ENCODE measurements around the gene CD300H.
"Not testable (repeated sequence)": the region's sequence is repeated elsewhere in the genome, so short reads cannot be mapped to it uniquely, and the experiment has no call there.

CD300H gene

DNA sequence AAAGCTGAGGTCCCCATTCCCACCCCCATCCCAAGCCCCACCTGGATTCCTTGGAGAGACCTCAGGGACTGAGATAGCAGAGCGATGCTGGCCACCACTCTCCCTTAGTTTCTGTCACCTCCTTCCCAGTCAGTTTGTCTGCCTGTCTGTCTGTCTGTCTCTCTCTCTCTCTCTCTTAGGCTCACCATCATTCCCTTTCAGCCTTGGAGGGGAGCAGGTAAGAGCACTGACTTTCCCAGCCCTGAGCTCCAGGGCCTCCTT, 41.9 kb downstream of the CD300H start:
- DNase-seq, result no peak

DNA sequence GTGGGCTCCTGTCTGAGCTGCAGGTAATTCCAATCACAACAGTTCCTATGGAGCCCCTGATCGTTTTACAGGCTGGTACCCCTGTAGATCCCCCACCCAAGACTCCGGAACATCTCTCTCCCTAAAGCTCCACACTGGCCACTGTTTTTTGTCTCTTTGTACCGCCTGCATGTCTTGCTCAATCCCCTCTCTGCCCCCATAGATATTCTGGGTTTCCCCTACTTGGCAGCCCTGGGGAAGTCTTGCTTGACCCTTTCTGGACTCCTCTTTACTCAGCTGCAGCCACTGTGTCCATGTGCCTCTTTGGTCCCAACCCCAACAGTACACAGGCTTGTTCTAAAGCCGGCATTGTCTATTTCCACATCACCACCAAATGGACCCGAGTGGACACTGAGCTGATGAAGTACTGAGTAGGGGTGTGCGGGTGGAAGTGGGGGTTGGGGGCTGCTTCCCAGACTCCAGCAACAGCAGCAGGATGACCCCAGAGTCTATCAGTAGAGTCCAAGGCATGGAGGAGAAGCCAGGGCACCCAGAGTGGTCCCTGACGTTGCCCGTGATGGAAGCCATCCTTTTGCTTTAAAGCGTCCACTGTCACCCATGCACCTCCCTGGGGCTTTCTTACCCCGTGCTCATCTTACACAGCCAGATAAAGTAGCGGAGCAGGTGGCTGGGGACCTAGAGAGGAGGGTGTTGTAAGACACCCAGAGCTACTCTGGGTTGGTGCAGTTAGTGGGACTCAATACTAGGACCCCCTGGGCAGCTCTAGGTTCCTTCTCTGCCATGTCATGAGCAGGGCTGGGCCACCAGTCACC, 42.5 kb downstream of the CD300H start:
- no peak for DNase-seq

DNA sequence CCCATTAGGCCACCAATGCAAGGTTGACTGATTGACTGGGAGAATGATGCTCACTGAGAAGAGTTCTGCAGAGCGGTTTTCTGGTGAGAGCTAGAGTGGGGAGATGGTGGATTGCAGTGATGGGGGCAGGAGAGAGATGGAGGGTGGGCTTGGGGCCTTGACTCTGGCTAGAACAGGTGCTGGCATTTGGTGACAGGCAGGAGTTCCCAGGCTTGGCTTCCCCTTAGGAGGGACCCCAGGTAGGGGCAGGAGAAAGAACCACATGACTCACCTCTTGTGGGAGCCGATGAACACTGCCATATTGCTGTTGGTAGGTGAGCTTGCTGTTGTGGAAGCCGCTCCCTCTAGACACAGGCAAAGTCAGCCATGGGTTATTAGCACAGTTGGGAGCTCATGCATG, 44.0 kb downstream of the CD300H start:
- no peak for DNase-seq

DNA sequence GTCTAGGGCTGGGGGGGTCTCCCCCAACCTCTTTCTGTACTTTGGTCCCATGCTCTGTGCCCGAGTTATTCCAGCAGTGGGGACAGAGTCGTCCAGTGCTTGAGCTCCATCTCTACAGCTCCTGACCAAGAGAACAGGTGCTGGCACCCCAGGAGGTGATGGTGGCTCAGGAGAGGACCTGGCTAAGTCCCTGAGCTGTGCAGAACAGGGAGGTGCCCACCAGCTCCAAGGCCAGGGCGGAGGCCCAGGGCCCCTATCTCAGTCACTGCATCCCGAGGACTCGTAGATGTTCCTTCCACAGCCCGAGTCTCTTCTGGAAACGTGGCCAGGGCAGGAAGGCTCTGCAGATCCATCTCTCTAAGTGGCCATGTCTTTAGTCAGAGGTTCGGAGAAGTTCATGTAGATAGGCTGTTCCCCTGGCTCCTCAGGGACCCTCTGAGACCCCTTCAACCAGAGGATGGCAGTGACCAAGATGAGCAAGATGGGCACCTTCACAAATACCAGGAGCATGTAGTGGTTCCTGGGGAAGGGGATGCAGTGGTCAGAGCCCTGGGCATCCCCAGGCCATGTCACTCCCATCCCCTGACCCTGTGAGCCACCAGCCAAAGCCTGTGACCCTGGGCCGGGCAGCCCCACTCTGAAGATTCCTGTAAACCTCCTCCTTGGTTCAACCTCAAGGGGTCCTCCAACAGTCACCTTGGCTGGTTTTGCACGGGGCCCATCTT, 44.8 kb downstream of the CD300H start:
- no peak for DNase-seq

DNA sequence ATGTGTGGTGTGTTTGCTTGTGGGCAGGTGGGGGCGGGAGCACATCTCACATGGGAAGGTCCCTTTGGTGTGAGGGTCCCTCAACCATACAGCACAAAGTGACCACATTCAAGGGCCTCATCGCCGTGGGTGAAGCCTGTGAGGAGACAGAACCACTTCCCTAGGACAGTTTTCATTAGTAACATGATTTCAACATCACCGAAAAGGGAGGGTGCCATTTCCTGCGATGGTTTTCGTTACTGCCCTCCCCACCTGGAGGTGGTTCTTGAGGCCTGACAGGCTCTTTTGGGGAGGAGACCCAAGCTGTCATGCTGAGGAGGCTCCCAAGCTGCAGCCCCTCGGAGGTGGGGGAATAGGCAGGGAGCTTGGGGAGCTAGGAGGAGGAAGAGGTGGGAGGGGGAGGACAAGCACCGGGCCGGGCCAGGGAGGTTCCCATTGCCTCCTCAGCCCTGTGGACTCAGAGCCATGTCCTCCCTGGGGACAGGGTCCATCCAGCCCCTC, 45.6 kb downstream of the CD300H start:
- no peak for DNase-seq

DNA sequence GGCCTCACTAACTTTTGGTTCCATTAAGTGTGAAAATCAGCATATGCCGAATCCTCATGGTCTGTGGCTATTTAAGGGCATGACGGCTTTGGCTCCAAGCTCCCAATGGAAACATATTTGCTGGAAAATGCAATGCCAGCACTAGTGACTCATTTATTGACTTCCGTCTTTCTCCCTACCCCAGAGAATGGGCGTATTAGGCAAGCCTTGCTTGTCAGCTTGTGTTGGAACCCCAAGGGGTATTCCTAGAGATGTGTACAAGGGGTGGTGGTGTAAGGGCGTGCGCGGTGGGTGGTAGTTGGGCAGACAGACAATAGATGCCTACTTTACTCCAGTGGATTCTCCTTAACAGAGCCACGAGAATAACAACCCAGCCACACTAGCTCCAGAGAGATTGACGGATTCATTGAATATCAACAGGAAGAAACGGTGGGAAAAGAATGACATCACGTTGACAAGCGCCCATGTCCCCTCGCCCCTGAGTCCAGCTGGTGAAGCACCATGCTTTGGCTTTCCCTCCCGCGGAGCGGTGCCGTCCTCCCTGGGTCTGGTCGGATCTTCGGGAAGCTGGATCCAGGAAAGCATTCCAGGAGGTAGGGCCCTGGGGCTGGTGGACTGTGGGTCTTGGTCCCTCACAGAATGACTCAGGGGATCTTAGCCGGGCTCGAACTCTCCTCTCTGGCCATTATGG, 46.4 kb downstream of the CD300H start:
- no peak for DNase-seq

DNA sequence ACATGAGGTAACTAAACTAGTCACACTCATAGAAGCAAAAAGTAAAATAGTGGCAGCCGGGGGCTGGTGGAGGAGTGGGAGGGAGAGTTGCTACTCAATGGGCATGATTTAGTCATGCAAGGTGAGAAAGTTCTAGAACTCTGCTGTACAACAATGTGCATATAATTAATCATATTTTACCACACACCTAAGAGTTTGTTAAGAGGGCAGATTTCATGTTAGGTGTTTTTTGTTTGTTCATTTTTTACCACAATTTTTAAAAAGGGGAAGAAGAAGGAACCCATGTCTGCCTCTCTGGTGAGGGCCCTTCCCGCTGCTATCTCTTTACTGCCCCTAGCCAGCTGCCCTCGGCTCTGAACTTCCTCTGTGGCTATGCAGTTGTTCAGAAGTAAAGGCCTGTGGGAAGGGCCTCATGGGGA, 47.3 kb downstream of the CD300H start:
- no peak for DNase-seq

DNA sequence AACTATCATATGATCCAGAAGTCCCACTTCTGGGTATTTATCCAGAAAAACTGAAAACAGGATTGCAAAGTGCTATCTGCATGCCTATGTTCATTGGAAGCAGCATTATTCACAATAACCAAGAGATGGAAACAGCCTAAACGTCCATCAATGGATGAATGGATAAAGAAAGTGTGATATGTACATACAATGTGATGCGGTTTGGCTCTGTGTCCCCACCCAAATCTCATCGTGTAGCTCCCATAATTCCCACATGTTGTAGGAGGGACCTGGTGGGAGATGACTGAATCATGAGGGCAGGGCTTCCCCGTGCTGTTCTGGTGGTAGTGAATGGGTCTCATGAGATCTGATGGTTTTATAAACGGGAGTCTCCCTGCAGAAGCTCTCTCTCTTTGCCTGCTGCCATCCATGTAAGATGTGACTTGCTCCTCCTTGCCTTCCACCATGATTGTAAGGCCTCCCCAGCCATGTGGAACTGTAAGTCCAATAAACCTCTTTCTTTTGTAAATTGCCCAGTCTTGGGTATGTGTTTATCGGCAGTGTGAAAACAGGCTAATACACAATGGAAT, 48.8 kb downstream of the CD300H start:
- not testable (repeated sequence) for DNase-seq

DNA sequence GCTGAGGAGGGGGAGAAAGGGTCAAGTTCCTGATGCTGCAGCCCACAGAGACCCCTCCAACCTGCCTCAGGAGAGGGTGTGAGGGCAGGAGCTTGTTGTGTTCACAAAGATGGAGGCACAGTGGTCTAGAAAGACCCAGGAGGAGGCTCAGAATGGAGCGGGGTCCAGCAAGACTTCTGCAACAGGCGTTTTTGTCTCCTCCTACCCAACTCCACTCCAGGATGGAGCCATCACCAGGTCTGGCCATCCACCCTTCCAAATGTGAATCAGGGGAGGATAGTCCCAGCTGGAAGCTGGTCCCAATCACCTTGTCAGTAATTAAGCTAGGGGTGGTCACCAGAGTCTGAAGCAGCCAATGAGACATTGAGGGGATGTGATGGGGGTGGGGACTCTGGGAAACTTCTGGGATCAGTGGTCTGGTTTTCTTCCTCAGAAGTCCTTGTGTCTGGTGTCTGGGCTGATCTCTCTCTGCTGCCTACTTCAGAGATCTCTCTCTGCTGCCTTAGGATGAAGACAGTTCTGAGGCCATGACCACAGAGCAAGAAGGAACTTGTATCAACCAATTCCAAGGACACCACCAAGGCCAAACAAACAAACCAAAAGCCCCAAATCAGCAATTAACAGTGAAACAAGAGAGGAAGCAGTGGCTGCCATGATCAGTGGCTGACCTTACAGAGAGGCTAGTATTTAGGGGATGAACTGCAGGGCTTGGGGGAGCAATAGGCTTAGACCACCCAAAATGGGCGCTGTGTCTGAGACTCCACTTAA, 50.6 kb downstream of the CD300H start:
- no peak for DNase-seq

DNA sequence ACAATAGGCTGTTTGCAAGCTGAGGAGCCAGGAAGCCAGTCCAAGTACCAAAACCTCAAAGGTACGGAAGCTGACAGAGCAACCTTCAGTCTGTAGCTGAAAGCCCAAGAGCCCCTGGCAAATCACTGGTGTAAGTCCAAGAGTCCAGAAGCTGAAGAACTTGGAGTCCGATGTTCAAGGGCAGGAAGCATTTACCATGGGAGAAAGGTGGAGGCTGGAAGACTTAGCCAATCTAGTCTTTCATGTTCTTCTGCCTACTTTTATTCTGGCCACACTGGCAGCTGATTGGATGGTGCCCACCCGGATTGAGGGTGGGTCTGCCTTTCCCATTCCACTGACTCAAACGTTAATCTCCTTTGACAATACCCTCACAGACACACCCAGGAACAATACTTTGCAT, 51.4 kb downstream of the CD300H start:
- no peak for DNase-seq

DNA sequence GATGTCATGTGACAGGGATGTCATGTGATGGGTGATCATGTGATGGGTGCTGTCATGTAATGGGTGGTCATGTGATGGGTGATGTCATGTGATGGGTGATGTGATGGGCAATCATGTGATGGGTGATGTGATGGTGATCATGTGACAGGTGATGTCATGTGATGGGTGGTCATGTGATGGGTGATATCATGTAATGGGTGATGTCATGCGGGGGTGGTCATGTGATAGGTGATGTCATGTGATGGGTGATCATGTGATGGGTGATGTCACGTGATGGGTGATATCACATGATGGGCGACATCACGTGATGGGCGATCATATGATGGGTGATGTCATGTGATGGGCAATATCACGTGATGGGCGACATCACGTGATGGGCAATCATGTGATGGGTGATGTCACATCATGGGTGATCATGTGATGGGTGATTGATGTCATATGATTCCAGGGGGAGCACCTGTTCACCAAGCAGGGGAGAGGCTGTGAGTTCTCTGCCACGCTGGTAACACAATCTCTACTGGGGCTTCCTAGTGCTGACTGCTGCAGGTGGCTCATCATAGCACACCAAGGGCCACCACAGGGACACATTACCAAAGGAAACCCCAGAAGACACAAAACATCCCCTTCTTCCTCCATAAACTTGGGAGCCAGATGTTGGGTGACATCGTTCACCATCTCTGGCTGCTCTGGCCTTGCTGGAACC, 52.5 kb downstream of the CD300H start:
- DNase-seq, result no peak

DNA sequence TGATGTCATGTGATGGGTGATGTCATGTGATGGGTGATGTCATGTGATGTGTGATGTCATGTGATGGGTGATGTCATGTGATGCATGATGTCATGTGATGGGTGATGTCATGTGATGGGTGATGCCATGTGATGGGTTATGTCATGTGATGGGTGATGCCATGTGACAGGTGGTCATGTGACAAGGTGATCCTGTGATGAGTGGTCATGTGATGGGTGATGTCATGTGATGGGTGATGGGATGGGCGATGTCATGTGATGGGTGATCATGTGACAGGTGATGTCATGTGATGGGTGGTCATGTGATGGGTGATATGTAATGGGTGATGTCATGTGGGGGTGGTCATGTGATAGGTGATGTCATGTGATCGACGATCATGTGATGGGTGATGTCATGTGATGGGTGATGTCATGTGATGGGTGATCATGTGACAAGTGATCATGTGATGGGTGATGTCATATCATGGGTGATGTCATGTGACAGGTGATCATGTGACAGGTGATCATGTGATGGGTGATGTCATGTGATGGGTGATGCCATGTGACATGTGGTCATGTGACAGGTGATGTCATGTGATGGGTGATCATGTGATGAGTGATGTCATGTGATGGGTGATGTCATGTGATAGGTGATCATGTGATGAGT, 53.2 kb downstream of the CD300H start:
- peak; percentile 9 for DNase-seq

DNA sequence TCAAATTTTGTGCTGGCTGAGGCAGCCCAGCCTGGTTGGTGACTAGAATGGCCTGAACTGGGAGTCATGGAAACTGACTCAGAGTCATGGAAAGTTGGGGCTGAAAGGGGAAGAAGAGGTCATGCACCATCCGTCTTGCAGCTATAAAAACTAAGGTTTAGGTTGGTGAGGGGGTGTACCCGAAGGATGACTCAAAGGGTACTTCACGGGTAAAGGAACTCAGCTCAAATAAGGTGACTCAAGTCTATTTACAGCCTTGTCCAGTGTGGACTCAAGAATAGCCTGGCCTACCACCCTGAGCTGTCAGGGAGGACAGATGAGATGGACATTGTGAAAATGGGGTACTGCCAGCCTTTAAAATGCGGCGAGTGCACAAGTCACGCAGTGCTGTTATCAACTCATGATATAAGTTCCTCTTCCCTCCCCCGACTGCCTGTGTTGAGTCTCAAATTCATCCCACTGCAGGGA, 54.7 kb downstream of the CD300H start:
- no peak for DNase-seq

DNA sequence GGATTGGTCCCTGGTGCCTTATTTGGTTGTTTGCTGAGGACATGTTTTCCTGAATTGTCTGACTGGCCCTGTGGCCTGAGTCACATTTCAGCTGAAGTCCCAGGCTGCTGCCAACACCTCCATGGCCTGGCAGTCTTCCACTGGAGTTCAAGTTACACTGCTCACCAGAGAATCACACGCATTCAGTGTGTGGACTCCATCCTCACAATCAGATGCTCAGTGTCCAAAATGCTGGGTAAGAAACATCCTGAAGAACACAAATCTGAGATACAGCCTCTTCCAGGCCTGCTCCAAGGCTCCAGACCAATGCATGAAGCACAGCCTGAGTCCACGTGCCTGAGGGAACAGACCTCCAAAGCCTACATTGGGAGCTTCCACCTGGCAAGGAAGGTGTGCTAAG, 55.3 kb downstream of the CD300H start:
- no peak for DNase-seq
